GM13977 (cell line): Measurements from ENCODE around the gene ALK.

Source experiments
- DNase-seq: peaks from one replicate; pipeline ENCODE4 v3.0.0; 2012; ENCODE audit warnings: low spot score
- CTCF ChIP-seq: IDR thresholded peaks from 2 replicates; pipeline ENCODE4 v1.5.1; 2012; ENCODE audit warnings: mild to moderate bottlenecking, control low read depth; ENCODE audit not compliant: insufficient read depth; ENCODE audit errors: extremely low read depth, missing control alignments
- in situ Hi-C: fragments of 300-500 bp; cut with MboI; formaldehyde crosslinking; loops from one replicate; pipeline ENCODE4 v1.12.0; 2022; ENCODE audit warnings: low sequenced_read_pairs, low pct_unique_long_range_greater_than_20kb, mixed read lengths, inconsistent platforms; ENCODE audit not compliant: unreplicated experiment

ALK gene

GRCh38 chr2:29544031-29544430 is 377.4 kb downstream of the ALK start:
- DNase-seq, result no peak
- in situ Hi-C loops, result no loop called here
- TF ChIP-seq CTCF, result no peak

GRCh38 chr2:29535188-29535587 is 386.2 kb downstream of the ALK start:
- DNase-seq, result no peak
- in situ Hi-C loops, result no loop called here
- TF ChIP-seq CTCF, result no peak

GRCh38 chr2:29532436-29532835 is 388.9 kb downstream of the ALK start:
- DNase-seq, result no peak
- in situ Hi-C loops, result no loop called here
- TF ChIP-seq CTCF, result no peak

- in situ Hi-C loops, result no loop called here
- DNase-seq, result no peak
- no peak for TF ChIP-seq CTCF
Measured at GRCh38 chr2:29531626-29532025, 389.8 kb downstream of the ALK start.

GRCh38 chr2:29530281-29530680 is 391.1 kb downstream of the ALK start:
- in situ Hi-C loops, result no loop called here
- DNase-seq, result no peak
- TF ChIP-seq CTCF, result no peak

GRCh38 chr2:29528891-29529520 is 392.4 kb downstream of the ALK start:
- TF ChIP-seq CTCF, result no peak
- DNase-seq, result no peak

More at GRCh38 chr2:29528891-29529520, 392.4 kb downstream of the ALK start:
- in situ Hi-C loops, result no loop called here
